ENCODE data around the gene BRAP. TPM values are rescaled to one million over a fixed set of nuclear protein-coding genes. Genes with fewer than 3 reads are reported as not detected.

The BRAP gene
- polyA plus RNA-seq, 1 donor from 2014 or later: 23.4 TPM

GRCh38 chr12:111687952-111688351, 2.2 kb upstream of the BRAP start:
- H3K9ac ChIP-seq (ENCODE audit: low read length): no peak overlapping the region
- no peaks in the 10 kb centered on the region for H3F3A ChIP-seq (ENCODE audit: insufficient read depth, low read length, poor library complexity, severe bottlenecking)
- no peaks in the 10 kb centered on the region for H4K20me1 ChIP-seq (ENCODE audit: insufficient read depth)
- H3K9me2 ChIP-seq (ENCODE audit: insufficient read depth, low read length): no peaks in the 10 kb centered on the region
- no peaks in the 10 kb centered on the region for H3K36me3 ChIP-seq (ENCODE audit: insufficient read depth, low read length)
- H3K4me2 ChIP-seq (ENCODE audit: low read length): no peak overlapping the region
- no peaks in the 10 kb centered on the region for H3K9me3 ChIP-seq (ENCODE audit: low read length)
- no peak overlapping the region for H3K27ac ChIP-seq (ENCODE audit: low read length)
- peaks cover 29% of the 10 kb centered on the region for H3K79me2 ChIP-seq (replicated peaks; ENCODE audit: insufficient read depth, low read length)
- H3K4me3 ChIP-seq (ENCODE audit: low read length): no peak overlapping the region
- no peaks in the 10 kb centered on the region for H3K27me3 ChIP-seq (ENCODE audit: insufficient read depth, low read depth, low read length)
- no peak for TF ChIP-seq REST (IDR thresholded peaks at IDR 0.05; ENCODE audit: borderline replicate concordance)
- no peak for TF ChIP-seq CTCF (IDR thresholded peaks at IDR 0.05; ENCODE audit: poor library complexity, severe bottlenecking)
- no peak for TF ChIP-seq RAD21 (conservative IDR thresholded peaks at IDR 0.05)
- TF ChIP-seq SMC3 (conservative IDR thresholded peaks at IDR 0.05; ENCODE audit: poor library complexity): no peak
- no peak for TF ChIP-seq TAF1 (IDR thresholded peaks at IDR 0.05; ENCODE audit: low read depth)
- TF ChIP-seq MXI1 (conservative IDR thresholded peaks at IDR 0.05; ENCODE audit: poor library complexity, severe bottlenecking): no peak
- H2AFZ ChIP-seq (ENCODE audit: low read depth, low read length): no peak overlapping the region

GRCh38 chr12:111687255-111687654, 1.5 kb upstream of the BRAP start:
- Histone ChIP-seq H3K27ac (ENCODE audit: low read length) (no peak overlapping the region), H3K36me3 (ENCODE audit: insufficient read depth, low read length) (no peaks in the 10 kb centered on the region), H3K4me3 (ENCODE audit: low read length) (peak overlapping the region; percentile 71), H2AFZ (ENCODE audit: low read depth, low read length) (no peak overlapping the region), H3K9me3 (ENCODE audit: low read length) (no peaks in the 10 kb centered on the region), H3K27me3 (ENCODE audit: insufficient read depth, low read depth, low read length) (no peaks in the 10 kb centered on the region), H3K4me2 (ENCODE audit: low read length) (no peak overlapping the region), H4K20me1 (ENCODE audit: insufficient read depth) (no peaks in the 10 kb centered on the region), H3K79me2 (replicated peaks; ENCODE audit: insufficient read depth, low read length) (peaks cover 29% of the 10 kb centered on the region), H3K9me2 (ENCODE audit: insufficient read depth, low read length) (no peaks in the 10 kb centered on the region), H3F3A (ENCODE audit: insufficient read depth, low read length, poor library complexity, severe bottlenecking) (no peaks in the 10 kb centered on the region), H3K9ac (ENCODE audit: low read length) (no peak overlapping the region)
- no peak for TF ChIP-seq SMC3 (conservative IDR thresholded peaks at IDR 0.05; ENCODE audit: poor library complexity)
- TF ChIP-seq MXI1 (conservative IDR thresholded peaks at IDR 0.05; ENCODE audit: poor library complexity, severe bottlenecking): no peak
- TF ChIP-seq EP300 (conservative IDR thresholded peaks at IDR 0.05; ENCODE audit: poor library complexity, severe bottlenecking): no peak
- no peak for TF ChIP-seq RAD21 (conservative IDR thresholded peaks at IDR 0.05)
- no peak for TF ChIP-seq REST (IDR thresholded peaks at IDR 0.05; ENCODE audit: borderline replicate concordance)
- no peak for TF ChIP-seq CTCF (IDR thresholded peaks at IDR 0.05; ENCODE audit: poor library complexity, severe bottlenecking)
- no peak for TF ChIP-seq TAF1 (IDR thresholded peaks at IDR 0.05; ENCODE audit: low read depth)
- no peak for TF ChIP-seq POLR2AphosphoS5 (IDR thresholded peaks at IDR 0.05)
- TF ChIP-seq EZH2 (IDR thresholded peaks at IDR 0.05; ENCODE audit: borderline replicate concordance, insufficient read depth, low read length, poor library complexity, severe bottlenecking): no peak

Data from neural cell (in vitro differentiated cells).